GM18867 (cell line): ENCODE measurements around the gene HENMT1.
"Not testable (repeated sequence)": the region's sequence is repeated elsewhere in the genome, so short reads cannot be mapped to it uniquely, and the experiment has no call there.

Experiments used
- ATAC-seq: cut with Tn5 transposase; IDR thresholded peaks from one replicate; pipeline ENCODE4 v1.9.1; 2021; ENCODE audit warnings: mild to moderate bottlenecking, moderate library complexity; ENCODE audit not compliant: unreplicated experiment

Gene HENMT1

GRCh38 chr1:108661030-108661609, at the start of gene HENMT1:
Gene HENMT1, minus strand, starts transcription at chr1:108661093. Its CDS starts 1,209 bp downstream, at chr1:108659884.
- ATAC-seq, result peak; percentile 89

GRCh38 chr1:108708691-108709660, 48.1 kb upstream of the HENMT1 start:
- ATAC-seq, result no peak

GRCh38 chr1:108706643-108707042, 45.8 kb upstream of the HENMT1 start:
- no peak for ATAC-seq

- no peak for ATAC-seq
These were observed 43.6 kb upstream of the HENMT1 start for GRCh38 chr1:108704496-108704895.

GRCh38 chr1:108703939-108704338, 43.0 kb upstream of the HENMT1 start:
- ATAC-seq, result no peak

GRCh38 chr1:108702109-108702508, 41.2 kb upstream of the HENMT1 start:
- ATAC-seq, result not testable (repeated sequence)

- no peak for ATAC-seq
These were observed 40.4 kb upstream of the HENMT1 start for GRCh38 chr1:108701176-108701849.

- no peak for ATAC-seq
These were observed 38.8 kb upstream of the HENMT1 start for GRCh38 chr1:108699375-108700332.

GRCh38 chr1:108695535-108695934, 34.6 kb upstream of the HENMT1 start:
- no peak for ATAC-seq

- peak; percentile 63 for ATAC-seq
These were observed 32.1 kb upstream of the HENMT1 start for GRCh38 chr1:108692724-108693655.

GRCh38 chr1:108691942-108692723, 31.2 kb upstream of the HENMT1 start, which contains the start of gene PRPF38B:
Gene PRPF38B, plus strand, starts transcription at chr1:108692310. Its CDS starts 282 bp downstream, at chr1:108692592.
- peak; percentile 96 for ATAC-seq

- no peak for ATAC-seq
These were observed 30.4 kb upstream of the HENMT1 start for GRCh38 chr1:108691128-108691941.

GRCh38 chr1:108686614-108687313, 25.9 kb upstream of the HENMT1 start:
- no peak for ATAC-seq

GRCh38 chr1:108685529-108685928, 24.6 kb upstream of the HENMT1 start:
- no peak for ATAC-seq

GRCh38 chr1:108681701-108682100, 20.8 kb upstream of the HENMT1 start:
- not testable (repeated sequence) for ATAC-seq

- ATAC-seq, result no peak
These were observed 18.8 kb upstream of the HENMT1 start for GRCh38 chr1:108679586-108680213.
